ENCODE results near the gene TREML1.
A peak's percentile ranks its signal among the peaks of the same experiment; 100 is the strongest.
"Not testable (repeated sequence)": the region's sequence is repeated elsewhere in the genome, so short reads cannot be mapped to it uniquely, and the experiment has no call there.

TREML1 gene

GRCh38 chr6:41194386-41194785 is 40.2 kb upstream of the TREML1 start:
- H3K4me3 ChIP-seq (ENCODE audit: low read length), result no peak overlapping the region
- DNase-seq (ENCODE audit: low read depth), result no peak
- TF ChIP-seq CTCF (conservative IDR thresholded peaks at IDR 0.05; ENCODE audit: low read depth, low read length), result no peak

GRCh38 chr6:41193884-41194283 is 39.7 kb upstream of the TREML1 start:
- DNase-seq (ENCODE audit: low read depth), result no peak
- no peak overlapping the region for H3K4me3 ChIP-seq (ENCODE audit: low read length)
- TF ChIP-seq CTCF (conservative IDR thresholded peaks at IDR 0.05; ENCODE audit: low read depth, low read length), result no peak

- TF ChIP-seq CTCF (conservative IDR thresholded peaks at IDR 0.05; ENCODE audit: low read depth, low read length), result no peak
- H3K4me3 ChIP-seq (ENCODE audit: low read length), result no peak overlapping the region
- DNase-seq (ENCODE audit: low read depth), result no peak
These were observed 39.1 kb upstream of the TREML1 start for GRCh38 chr6:41193171-41193734.

GRCh38 chr6:41191569-41191968 is 37.4 kb upstream of the TREML1 start:
- TF ChIP-seq CTCF (conservative IDR thresholded peaks at IDR 0.05; ENCODE audit: low read depth, low read length), result peak; percentile 77
- no peak for DNase-seq (ENCODE audit: low read depth)
- no peak overlapping the region for H3K4me3 ChIP-seq (ENCODE audit: low read length)

- TF ChIP-seq CTCF (conservative IDR thresholded peaks at IDR 0.05; ENCODE audit: low read depth, low read length), result no peak
- no peak overlapping the region for H3K4me3 ChIP-seq (ENCODE audit: low read length)
- DNase-seq (ENCODE audit: low read depth), result no peak
These were observed 36.6 kb upstream of the TREML1 start for GRCh38 chr6:41190791-41191190.

GRCh38 chr6:41189967-41190366 is 35.8 kb upstream of the TREML1 start:
- H3K4me3 ChIP-seq (ENCODE audit: low read length), result no peak overlapping the region
- no peak for DNase-seq (ENCODE audit: low read depth)
- no peak for TF ChIP-seq CTCF (conservative IDR thresholded peaks at IDR 0.05; ENCODE audit: low read depth, low read length)

GRCh38 chr6:41189046-41189445 is 34.9 kb upstream of the TREML1 start:
- H3K4me3 ChIP-seq (ENCODE audit: low read length); DNase-seq (ENCODE audit: low read depth): not testable (repeated sequence)
